ENCODE data around the gene USP7. TPM values are rescaled to one million over a fixed set of nuclear protein-coding genes. Genes with fewer than 3 reads are reported as not detected.
A peak's percentile ranks its signal among the peaks of the same experiment; 100 is the strongest.

The USP7 gene
- total and polyA plus RNA-seq, 2 experiments from 2014 or later: 38.0 to 40.8 TPM

- Histone ChIP-seq H3K9me2 (replicated peaks; ENCODE audit: insufficient read depth) (no peaks in the 10 kb centered on the region), H3K9me3 (ENCODE audit: low read depth) (no peaks in the 10 kb centered on the region), H4K20me1 (ENCODE audit: insufficient read depth, poor library complexity, severe bottlenecking) (no peaks in the 10 kb centered on the region), H3K79me2 (no peaks in the 10 kb centered on the region), H3K4me1 (ENCODE audit: insufficient read depth) (peaks cover 17% of the 10 kb centered on the region), H3K4me2 (no peak overlapping the region), H3K27me3 (no peaks in the 10 kb centered on the region), H2AFZ (no peak overlapping the region), H3K4me3 (no peak overlapping the region), H3K27ac (no peak overlapping the region), H3K36me3 (replicated peaks; ENCODE audit: insufficient read depth, low read depth) (no peaks in the 10 kb centered on the region)
- WGBS (ENCODE audit: low lambda C conversion rate, missing lambda C conversion rate): 87% methylated on average over 14 of the region's 14 CpGs
- no peak for DNase-seq (ENCODE audit: low spot score)
- TF ChIP-seq, protein P1, sequence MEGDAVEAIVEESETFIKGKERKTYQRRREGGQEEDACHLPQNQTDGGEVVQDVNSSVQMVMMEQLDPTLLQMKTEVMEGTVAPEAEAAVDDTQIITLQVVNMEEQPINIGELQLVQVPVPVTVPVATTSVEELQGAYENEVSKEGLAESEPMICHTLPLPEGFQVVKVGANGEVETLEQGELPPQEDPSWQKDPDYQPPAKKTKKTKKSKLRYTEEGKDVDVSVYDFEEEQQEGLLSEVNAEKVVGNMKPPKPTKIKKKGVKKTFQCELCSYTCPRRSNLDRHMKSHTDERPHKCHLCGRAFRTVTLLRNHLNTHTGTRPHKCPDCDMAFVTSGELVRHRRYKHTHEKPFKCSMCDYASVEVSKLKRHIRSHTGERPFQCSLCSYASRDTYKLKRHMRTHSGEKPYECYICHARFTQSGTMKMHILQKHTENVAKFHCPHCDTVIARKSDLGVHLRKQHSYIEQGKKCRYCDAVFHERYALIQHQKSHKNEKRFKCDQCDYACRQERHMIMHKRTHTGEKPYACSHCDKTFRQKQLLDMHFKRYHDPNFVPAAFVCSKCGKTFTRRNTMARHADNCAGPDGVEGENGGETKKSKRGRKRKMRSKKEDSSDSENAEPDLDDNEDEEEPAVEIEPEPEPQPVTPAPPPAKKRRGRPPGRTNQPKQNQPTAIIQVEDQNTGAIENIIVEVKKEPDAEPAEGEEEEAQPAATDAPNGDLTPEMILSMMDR (IDR thresholded peaks at IDR 0.05; ENCODE audit: poor library complexity): no peak
- TF ChIP-seq EZH2phosphoT487 (IDR thresholded peaks at IDR 0.05; ENCODE audit: low read depth, severe bottlenecking, unreplicated experiment) (no peak), EZH2 (IDR thresholded peaks at IDR 0.05; ENCODE audit: borderline replicate concordance) (no peak)
Observed at GRCh38 chr16:8889893-8890548, 73.7 kb downstream of the USP7 start.

DNA sequence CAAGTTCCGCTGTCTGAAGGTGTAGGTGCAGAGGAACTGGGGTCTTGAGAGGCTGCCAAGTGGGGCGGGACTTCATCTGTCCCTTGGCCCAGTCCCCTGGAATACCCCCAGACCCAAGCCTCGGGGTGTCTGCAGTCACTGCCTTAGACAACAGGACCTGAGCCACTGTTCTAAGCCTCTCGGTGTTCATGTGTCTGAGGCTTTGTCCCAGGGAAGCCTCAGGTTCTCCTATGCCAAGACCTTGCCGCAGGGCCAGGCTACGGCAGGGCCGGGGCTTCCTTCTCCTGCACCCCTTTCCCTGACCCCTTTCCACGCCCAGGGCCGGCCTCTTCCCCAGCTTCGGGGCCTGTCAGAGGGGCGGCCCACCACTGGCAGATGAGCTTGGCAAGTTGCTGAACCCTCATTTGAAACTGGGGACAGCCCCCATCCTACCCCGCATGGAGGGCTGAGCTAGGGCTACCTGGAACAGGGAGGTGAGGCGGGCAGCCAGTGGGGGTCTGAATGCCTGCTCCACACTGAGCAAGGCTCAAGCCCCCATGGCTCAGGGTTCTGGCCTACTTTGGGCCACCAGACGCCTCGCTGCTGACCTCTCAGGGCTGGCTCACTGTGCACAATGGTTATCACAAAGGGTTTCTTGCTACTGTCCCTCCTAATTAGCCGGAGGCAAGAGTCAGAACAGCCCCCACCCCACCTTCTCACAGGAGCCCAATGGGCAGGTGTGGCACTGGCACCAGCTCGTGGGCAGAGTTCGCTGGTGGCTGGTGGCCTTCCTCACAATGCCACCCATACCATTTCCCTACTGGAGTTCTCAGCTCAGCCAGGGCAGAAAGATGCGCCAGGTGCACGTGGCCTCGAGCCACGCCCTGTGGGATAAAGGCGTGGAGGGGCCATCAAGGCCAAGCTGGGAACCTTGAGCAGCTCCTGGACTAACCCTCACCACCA, 74.5 kb downstream of the USP7 start:
- Histone ChIP-seq H3K4me2 (no peak overlapping the region), H4K20me1 (ENCODE audit: insufficient read depth, poor library complexity, severe bottlenecking) (no peaks in the 10 kb centered on the region), H3K9me2 (replicated peaks; ENCODE audit: insufficient read depth) (no peaks in the 10 kb centered on the region), H3K27me3 (no peaks in the 10 kb centered on the region), H3K4me1 (ENCODE audit: insufficient read depth) (peaks cover 22% of the 10 kb centered on the region), H3K27ac (no peak overlapping the region), H3K36me3 (replicated peaks; ENCODE audit: insufficient read depth, low read depth) (no peaks in the 10 kb centered on the region), H2AFZ (no peak overlapping the region), H3K79me2 (no peaks in the 10 kb centered on the region), H3K9me3 (ENCODE audit: low read depth) (no peaks in the 10 kb centered on the region), H3K4me3 (no peak overlapping the region)
- DNase-seq (ENCODE audit: low spot score): no peak
- 94% methylated on average over 23 of the region's 23 CpGs for WGBS (ENCODE audit: low lambda C conversion rate, missing lambda C conversion rate)
- TF ChIP-seq, protein P1 (IDR thresholded peaks at IDR 0.05; ENCODE audit: poor library complexity): no peak
- TF ChIP-seq EZH2 (IDR thresholded peaks at IDR 0.05; ENCODE audit: borderline replicate concordance): no peak
- no peak for TF ChIP-seq EZH2phosphoT487 (IDR thresholded peaks at IDR 0.05; ENCODE audit: low read depth, severe bottlenecking, unreplicated experiment)

DNA sequence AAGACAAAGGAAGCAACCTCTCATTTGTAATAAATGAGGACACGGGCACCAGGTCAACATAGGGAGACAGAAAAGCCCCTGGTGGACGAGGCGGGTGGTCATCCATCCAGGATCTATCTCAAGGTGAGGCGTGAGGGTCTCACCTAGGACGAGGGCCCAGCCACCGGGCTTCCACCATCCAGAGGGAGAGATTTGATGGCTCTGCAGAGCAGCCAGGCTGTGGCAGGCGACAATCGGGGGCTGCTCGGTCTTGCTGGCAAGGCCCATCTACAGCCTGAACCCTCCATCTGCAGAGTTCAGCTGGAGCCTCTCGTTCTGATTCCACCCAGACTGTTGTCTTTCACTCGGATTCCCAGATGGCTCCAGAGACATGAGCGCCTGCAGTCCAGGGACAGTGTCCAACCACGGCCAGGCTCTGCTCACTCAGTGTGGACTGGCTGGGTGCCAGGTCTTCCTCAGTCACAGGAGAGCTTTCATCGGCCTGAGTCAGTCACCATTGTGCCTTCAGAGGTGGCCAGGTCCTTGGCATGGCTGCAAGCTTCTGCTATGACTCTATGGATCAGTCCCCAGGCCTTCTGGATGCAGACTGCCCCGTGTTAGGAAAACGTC, 75.7 kb downstream of the USP7 start:
- Histone ChIP-seq H3K4me2 (no peak overlapping the region), H4K20me1 (ENCODE audit: insufficient read depth, poor library complexity, severe bottlenecking) (no peaks in the 10 kb centered on the region), H3K27me3 (no peaks in the 10 kb centered on the region), H3K9me2 (replicated peaks; ENCODE audit: insufficient read depth) (no peaks in the 10 kb centered on the region), H3K4me1 (ENCODE audit: insufficient read depth) (peaks cover 25% of the 10 kb centered on the region), H3K9me3 (ENCODE audit: low read depth) (no peaks in the 10 kb centered on the region), H3K27ac (no peak overlapping the region), H2AFZ (no peak overlapping the region), H3K79me2 (no peaks in the 10 kb centered on the region), H3K36me3 (replicated peaks; ENCODE audit: insufficient read depth, low read depth) (no peaks in the 10 kb centered on the region), H3K4me3 (no peak overlapping the region)
- DNase-seq (ENCODE audit: low spot score): peak; percentile 45
- no peak for TF ChIP-seq EZH2phosphoT487 (IDR thresholded peaks at IDR 0.05; ENCODE audit: low read depth, severe bottlenecking, unreplicated experiment)
- TF ChIP-seq, protein P1 (IDR thresholded peaks at IDR 0.05; ENCODE audit: poor library complexity): no peak
- TF ChIP-seq EZH2 (IDR thresholded peaks at IDR 0.05; ENCODE audit: borderline replicate concordance): no peak
- 90% methylated on average over 16 of the region's 16 CpGs for WGBS (ENCODE audit: low lambda C conversion rate, missing lambda C conversion rate)

Measured in hepatocyte (in vitro differentiated cells).